NCI-H446 treated with DMSO at 0.1 percent for 48 hours (cell line): ENCODE data around the gene SERPIND1.

Experiments used
- DNase-seq: peaks from one replicate; lab custom pipeline; 2025; lab: John Stamatoyannopoulos, UW

Gene SERPIND1

DNA sequence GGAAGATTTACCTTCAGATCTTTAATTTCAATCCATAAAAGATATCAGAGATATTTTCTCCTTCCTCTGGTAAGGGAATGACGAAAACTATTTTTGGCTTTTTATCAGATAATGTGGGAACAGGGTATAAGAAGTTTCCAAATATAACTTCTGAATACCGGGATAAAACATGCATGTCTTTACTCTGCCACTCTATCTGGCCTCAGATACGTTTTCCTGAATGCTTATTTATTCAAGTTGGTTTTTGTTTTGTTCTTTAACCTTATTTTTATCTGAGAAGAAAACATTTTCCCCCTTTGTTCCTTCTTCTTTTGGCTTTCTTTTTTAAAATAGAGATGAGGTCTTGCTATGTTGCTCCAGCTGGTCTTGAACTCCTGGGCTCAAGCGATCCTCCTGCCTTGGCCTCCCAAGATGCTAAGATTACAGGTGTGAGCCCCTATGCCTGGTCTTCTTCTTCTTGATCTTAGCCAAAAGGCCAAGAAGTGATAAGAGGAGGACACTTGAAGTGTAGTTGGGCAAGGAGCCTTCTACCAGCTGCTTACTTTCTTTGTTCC, 1.5 kb downstream of the SERPIND1 start:
- no peak for DNase-seq

DNA sequence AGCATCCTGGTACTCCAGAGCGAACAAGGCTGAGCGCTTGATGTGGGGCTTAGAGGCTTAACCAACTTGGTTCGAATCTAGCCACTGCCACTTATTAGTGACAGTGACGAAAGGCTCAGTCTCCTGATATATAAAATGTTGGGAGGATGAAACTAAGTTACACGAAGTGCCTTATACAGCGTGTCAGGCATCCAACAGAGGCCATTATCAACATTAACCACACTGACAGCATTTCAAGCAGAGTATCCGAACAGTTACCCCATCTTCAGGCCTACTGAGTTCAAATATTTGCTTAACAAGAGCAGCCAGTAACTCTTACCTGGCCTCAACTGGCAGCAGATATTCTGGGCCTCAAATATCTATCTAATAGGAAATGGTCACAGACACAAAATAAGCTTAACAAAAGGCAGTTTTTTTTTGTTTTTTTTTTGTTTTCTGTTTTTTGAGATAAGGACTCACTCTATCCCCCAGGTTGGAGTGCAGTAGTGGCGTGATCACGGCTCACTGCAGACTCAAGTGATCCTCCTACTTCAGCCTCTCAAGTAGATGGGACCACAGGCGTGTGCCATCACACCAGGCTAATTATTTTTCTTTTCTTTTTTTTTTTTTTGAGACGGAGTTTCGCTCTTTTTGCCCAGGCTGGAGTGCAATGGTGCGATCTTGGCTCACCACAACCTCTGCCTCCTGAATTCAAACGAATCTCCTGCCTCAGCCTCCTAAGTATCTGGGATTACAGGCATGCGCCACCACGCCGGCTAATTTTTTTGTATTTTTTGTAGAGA, 2.9 kb downstream of the SERPIND1 start:
- DNase-seq = no peak

DNA sequence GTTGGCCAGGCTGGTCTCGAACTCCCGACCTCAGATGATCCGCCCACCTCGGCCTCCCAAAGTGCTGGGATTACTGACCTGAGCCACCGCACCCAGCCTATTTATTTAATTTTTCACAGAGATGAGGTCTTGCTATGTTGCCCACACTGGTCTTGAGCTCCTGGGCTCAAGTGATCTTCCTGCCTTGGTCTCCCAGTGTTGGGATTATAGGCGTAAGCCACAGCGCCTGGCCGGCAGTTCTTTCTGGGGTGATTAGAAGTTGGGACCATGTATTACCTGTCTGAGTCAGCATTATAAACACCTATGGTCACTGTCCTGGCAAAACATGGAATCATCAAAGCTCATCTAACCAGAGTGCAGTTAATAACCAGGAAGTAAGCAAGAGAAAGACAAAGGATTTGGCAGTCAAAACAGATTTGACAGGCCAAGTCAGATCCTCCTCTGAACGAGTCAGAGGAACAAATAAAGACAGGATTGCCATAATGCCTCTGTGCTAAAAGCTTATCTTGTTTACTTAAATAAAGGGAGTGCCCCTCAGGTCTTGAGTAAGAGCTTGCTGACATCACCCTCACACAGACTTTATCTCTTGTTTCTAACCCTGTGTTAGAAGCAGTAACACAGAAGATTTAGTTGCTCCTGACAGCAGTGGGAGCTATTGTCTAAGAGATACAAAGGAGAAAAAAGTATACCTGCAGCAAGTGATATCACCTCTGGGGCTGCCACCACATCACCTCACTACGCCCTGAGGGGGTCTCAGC, 3.7 kb downstream of the SERPIND1 start:
- DNase-seq = no peak

DNA sequence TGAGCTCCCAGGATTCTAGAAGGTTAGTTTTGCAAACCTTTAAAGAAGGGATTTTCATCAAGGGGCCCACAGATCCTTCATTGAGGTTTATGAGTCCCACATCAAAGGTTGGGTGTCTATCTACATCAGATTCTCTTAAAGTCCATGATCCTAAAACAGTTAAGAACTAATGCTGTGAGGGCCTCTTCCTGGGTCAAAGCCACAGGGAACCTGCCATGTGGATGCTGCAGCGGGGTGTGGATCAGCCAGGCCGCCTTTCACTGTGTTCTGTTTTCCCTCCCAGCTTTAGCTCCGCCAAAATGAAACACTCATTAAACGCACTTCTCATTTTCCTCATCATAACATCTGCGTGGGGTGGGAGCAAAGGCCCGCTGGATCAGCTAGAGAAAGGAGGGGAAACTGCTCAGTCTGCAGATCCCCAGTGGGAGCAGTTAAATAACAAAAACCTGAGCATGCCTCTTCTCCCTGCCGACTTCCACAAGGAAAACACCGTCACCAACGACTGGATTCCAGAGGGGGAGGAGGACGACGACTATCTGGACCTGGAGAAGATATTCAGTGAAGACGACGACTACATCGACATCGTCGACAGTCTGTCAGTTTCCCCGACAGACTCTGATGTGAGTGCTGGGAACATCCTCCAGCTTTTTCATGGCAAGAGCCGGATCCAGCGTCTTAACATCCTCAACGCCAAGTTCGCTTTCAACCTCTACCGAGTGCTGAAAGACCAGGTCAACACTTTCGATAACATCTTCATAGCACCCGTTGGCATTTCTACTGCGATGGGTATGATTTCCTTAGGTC, 5.3 kb downstream of the SERPIND1 start:
- DNase-seq = no peak

DNA sequence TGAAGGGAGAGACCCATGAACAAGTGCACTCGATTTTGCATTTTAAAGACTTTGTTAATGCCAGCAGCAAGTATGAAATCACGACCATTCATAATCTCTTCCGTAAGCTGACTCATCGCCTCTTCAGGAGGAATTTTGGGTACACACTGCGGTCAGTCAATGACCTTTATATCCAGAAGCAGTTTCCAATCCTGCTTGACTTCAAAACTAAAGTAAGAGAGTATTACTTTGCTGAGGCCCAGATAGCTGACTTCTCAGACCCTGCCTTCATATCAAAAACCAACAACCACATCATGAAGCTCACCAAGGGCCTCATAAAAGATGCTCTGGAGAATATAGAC, 5.9 kb downstream of the SERPIND1 start:
- DNase-seq = no peak

DNA sequence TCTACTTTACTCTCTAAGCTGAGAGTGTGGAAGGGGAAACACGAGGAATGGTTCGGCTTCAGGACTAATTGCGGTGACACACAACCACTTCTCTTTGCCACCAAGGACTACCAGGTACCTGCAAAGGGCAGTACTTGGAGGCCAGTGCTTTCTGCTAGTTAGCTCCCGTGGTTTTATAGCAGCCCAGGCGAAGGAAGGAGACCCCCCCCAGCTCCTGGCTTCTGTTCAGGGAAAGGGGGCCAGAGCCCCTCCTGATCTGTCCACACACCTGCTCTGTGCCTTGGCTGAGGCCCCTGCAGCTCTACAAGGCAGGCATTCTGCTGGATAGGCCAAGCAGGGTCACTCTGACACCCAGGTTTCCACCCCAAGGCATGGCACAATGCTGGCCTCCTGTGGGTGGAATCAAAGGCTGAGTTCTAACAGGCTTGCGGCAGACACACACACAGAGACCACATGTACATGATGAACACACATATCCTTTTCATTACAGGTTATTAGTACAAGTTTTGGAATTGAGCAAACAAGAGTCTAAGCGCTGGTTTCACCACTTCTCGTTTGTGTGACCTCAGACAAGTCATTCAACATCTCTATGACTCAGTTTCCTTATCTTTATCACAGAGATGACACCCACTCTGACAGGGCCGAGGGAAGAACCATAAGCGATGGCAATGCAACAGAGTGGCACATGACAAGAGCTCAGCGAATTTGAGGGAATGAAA, 7.5 kb downstream of the SERPIND1 start:
- DNase-seq = no peak

DNA sequence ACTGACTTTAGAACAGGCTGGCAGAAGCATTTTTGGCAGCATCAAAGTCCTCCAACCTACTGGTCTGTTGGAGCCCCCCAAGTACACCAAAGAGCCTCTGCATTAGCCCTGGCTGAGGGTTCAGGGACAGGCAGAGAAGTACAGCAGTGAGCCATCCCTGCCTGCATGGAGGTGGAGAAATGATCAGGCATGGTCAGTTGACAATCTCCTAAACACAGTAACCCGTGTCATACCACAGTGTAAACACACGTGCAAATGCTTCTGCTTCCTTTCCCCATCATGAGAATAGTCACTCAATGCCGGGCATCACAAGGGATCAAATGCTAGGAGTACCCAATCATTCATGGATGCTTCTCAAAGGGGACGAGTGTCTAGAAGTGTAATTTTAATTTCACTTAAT, 8.2 kb downstream of the SERPIND1 start:
- DNase-seq = no peak

DNA sequence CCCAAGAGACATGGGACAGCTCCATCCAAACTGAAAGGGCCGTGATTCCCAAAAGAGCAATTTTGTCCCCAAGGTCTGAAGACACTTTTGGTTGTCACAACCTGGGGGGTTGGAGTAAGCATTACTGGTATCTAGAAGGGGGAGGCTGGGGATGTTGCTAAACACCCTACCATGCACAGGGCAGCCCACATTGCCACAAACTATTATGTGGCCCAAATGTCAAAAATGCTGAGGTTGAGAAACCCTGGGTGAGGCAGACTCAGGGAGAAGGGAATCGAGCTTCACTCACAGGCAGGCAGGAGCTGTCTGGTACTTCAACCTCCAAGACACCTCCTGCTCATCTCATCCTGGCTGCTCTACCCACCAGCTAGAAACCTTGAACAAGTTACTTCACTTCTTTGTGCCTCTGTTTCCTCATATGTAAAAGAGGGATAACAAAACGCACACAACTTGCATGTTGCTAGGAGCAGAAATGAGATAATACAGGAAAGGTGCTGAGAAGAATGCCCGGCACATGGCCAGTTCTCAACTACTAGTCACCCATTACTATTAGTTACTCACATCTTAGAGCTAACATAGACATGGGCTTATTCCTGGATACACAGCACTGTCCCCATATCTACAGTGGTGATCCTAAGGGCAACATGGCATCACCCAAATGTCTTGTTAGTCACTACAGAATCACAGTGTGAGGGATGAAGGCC, 8.8 kb downstream of the SERPIND1 start:
- no peak for DNase-seq

DNA sequence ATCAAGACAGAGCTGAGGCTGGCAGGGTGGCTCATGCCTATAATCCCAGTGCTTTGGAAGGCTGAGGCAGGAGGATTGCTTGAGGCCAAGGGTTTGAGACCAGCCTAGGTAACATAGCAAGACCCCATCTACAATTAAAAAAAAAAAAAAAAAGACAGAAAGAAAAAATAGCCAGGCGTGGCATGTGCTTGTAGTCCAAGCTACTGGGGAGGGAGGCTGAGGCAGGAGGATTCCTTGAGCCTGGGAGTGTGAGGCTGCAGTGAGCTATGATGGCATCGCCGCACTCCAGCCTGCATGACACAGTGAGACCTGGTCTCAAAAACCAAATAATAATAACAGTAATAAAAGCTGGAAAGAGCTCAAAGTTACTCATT, 9.4 kb downstream of the SERPIND1 start:
- DNase-seq = no peak

DNA sequence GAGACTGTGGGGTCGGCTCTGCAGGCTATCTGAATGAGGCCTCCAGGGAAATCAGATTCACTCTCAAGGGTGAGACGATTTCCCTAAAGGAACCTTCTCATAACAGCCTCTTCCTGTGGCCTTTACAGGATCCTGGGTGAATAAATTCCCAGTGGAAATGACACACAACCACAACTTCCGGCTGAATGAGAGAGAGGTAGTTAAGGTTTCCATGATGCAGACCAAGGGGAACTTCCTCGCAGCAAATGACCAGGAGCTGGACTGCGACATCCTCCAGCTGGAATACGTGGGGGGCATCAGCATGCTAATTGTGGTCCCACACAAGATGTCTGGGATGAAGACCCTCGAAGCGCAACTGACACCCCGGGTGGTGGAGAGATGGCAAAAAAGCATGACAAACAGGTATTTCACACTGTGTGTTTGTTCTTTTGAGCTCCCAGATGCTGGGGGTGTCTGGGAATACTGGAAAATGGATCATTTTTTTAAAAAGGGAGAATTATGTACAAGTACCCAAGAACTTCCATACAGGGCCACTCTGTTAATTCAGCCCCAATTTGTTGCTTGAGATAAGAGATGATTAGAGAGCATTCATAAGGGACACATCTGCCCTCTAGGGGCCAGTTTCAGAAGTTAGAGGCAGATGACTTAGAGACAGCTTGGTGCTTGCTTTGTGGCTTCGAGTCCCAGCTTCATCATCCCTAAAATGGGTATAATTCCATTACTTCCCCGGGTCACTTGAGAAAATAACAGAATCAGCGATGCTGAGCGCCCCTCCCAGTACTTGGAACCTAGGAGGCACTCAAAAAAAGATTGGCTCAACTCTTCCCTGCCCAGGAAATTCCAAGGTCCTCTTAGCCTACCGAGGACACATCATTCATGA, 10.2 kb downstream of the SERPIND1 start:
- DNase-seq = peak; percentile 19

DNA sequence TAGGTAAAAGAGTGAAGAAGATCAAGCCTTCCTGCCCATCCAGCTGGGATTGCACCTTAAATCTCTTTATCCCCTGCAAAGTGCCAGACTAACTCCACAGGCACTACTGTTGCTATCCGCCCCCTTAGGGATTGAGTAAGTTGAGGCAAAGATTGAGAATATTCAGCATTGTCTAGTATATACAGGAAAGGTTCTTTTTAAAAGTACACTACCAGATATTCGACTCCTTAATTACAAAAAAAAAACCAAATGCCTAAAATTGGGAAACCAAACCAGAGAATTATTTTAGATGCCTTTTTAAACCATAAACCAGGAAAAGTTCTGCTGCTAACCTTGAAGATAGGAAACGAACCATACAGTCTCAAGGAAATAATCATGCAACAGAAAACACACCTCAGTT, 11.5 kb downstream of the SERPIND1 start:
- no peak for DNase-seq

DNA sequence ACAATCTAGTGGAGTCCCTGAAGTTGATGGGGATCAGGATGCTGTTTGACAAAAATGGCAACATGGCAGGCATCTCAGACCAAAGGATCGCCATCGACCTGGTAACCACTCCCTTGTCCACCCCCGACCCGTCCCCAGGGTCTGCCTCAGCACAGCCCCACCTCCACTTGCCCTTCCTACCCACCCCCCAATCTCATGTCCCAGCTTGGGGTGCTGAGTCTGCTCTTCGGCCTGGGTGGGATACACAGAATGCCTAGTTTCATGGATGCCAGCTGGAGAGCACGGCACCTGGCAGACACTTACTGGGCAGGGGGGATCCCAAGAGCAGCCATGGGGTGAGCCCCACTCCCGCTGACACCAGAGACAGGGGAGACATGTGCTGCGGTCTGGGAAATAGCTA, 12.1 kb downstream of the SERPIND1 start:
- DNase-seq = no peak

DNA sequence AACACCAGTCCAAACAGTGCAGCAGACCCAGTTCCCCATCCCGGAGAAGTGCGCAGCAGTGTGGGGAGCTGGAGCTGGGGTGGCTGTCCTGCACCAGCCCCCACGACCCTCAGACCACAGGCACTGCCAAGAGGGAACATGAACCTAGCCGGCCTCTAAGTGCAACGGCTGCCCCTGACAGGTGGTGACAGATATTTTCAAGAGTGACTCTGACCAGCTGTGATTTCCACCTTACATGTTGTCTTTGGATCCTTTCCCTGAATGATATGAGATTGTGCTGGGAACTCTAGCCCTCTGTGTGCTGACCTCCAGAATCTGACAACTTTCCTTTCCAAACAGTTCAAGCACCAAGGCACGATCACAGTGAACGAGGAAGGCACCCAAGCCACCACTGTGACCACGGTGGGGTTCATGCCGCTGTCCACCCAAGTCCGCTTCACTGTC, 12.6 kb downstream of the SERPIND1 start:
- no peak for DNase-seq

DNA sequence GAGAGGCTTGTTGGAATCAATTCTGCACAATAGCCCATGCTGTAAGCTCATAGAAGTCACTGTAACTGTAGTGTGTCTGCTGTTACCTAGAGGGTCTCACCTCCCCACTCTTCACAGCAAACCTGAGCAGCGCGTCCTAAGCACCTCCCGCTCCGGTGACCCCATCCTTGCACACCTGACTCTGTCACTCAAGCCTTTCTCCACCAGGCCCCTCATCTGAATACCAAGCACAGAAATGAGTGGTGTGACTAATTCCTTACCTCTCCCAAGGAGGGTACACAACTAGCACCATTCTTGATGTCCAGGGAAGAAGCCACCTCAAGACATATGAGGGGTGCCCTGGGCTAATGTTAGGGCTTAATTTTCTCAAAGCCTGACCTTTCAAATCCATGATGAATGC, 13.3 kb downstream of the SERPIND1 start:
- no peak for DNase-seq

DNA sequence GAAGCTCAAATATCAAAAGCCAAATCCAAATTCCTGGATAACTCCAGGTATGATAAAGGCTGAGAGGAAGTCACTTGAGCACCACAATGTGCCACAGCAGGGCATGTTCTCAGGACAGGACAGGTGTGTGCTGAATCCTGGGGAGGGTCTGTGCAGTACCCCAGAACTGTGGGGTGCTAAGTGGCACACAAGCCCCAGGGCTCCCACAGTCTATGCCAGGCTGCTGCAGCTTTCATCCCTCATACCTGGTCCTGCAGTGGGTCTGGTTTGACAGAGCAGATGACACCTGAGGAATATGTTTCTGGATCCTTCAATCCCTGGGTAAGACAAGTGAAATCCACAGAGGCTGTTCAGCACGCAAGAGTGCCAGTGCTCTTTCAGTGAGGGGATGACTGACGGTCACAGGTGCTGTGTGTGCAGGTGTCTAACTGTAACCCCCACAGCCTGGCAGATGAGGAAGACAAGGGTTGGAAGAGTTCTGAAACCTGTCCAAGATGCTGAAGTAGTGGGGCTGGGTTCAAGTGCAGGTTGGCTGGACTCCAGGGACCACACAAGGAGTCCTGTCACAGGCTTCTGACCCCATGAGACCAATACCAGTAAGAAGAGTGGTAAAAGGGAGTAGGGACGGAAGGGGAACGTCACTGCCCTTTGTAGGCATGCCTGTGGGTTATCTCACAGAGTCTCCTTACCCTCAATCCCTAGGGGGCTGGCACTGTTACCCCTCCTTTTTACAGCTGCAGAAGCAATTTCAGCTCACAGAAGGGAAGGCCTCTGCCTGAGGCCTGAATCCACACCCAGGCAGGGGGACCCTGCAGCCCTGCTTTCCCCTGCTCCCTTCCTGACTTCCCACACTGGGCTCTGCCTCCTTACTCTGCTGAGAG, 14.1 kb downstream of the SERPIND1 start:
- no peak for DNase-seq

DNA sequence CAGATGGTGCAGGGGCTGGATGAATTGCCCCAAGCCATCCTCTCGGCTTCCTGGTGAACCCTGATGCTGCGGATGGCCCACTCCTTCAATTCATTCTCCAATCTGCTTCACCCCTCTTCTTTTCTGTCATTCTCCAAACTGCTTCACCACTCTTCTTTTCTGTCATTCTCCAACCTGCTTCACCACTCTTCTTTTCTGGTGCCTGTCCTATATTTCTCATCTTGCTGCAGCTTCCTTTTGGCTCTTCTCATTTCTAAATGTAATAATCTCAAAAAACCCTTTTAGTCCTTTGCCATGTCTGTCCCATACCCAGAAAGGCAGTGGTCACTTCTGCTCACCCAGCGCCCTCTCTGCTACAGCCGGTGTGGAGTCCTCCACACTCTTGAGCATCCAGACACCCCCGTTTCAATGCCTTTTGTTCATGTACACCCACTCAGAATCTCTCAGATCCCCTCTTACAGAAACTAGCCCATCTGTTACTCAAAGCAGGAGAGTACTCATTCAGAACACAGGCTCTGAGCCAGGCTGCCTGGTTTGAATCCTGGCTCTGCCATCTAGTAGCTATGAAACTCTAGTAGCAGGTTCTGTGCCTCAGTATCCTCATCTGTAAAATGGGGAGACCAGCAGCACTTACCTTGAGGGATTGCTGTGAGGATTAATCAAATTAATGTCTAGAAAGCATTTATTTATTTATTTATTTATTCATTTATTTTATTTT, 14.9 kb downstream of the SERPIND1 start:
- no peak for DNase-seq

DNA sequence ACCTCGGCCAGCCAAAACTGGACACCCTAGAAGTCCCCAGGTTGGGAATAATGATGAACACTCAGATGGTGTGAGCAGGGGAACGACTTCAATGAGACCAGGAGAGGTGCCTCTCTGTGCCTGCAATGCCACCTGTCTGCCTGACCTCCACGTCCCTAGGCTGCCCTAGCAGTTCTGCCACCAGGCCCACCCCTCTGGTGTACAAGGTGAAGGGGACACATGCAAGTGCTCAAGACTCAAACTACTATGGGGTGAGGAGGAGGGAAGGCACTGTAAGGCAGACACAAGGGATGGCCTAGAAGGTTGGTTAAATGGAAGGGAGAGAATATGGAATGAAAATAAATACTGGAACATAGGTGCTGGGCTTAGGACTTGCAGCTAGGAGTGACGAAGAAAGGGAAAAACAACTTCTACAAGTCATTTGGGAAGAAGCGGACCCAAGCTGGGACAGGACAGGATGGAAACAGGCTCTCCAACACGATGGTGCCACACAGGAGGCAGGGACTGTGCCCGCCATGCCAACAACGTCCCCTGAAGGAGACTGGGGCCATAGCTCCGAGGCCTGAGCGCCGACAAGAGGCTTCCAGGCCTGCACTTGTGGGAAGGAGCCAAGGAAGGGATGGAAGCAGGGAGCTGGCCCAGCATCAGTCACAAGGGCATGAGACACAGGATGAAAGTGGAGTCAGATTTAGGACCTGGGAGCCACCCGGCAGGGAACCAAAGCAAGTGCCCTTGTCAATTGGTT, 18.5 kb downstream of the SERPIND1 start:
- no peak for DNase-seq
